Measurements from ENCODE around the gene UNC93B1.
A peak's percentile ranks its signal among the peaks of the same experiment; 100 is the strongest.

The UNC93B1 gene

GRCh38 chr11:68003846-68004550, at the start of gene UNC93B1:
Gene UNC93B1, minus strand, starts transcription at chr11:68004097. Its CDS starts 54 bp downstream, at chr11:68004043.
- peak within 1 kb of the TSS; percentile 45 for H3K4me3 ChIP-seq (ENCODE audit: low read length)
- DNase-seq (ENCODE audit: low read depth): no peak
- no peak for TF ChIP-seq CTCF (conservative IDR thresholded peaks at IDR 0.05; ENCODE audit: low read depth, low read length)

- TF ChIP-seq CTCF (conservative IDR thresholded peaks at IDR 0.05; ENCODE audit: low read depth, low read length): no peak
- no peak for DNase-seq (ENCODE audit: low read depth)
- H3K4me3 ChIP-seq (ENCODE audit: low read length): no peak overlapping the region
Observed at GRCh38 chr11:68053117-68053516, 49.2 kb upstream of the UNC93B1 start.

- DNase-seq (ENCODE audit: low read depth): no peak
- no peak for TF ChIP-seq CTCF (conservative IDR thresholded peaks at IDR 0.05; ENCODE audit: low read depth, low read length)
- H3K4me3 ChIP-seq (ENCODE audit: low read length): no peak overlapping the region
Observed at GRCh38 chr11:68052137-68052873, 48.4 kb upstream of the UNC93B1 start.

GRCh38 chr11:68051191-68052136, 47.6 kb upstream of the UNC93B1 start:
- no peak for TF ChIP-seq CTCF (conservative IDR thresholded peaks at IDR 0.05; ENCODE audit: low read depth, low read length)
- H3K4me3 ChIP-seq (ENCODE audit: low read length): no peak overlapping the region
- no peak for DNase-seq (ENCODE audit: low read depth)

GRCh38 chr11:68050371-68050841, 46.5 kb upstream of the UNC93B1 start:
- H3K4me3 ChIP-seq (ENCODE audit: low read length): no peak overlapping the region
- DNase-seq (ENCODE audit: low read depth): no peak
- TF ChIP-seq CTCF (conservative IDR thresholded peaks at IDR 0.05; ENCODE audit: low read depth, low read length): no peak

- no peak for DNase-seq (ENCODE audit: low read depth)
- no peak overlapping the region for H3K4me3 ChIP-seq (ENCODE audit: low read length)
- TF ChIP-seq CTCF (conservative IDR thresholded peaks at IDR 0.05; ENCODE audit: low read depth, low read length): no peak
Observed at GRCh38 chr11:68049509-68050370, 45.8 kb upstream of the UNC93B1 start.

All from retinal pigment epithelial cell (primary cell).